ENCODE measurements around the gene CFAP299. TPM values are rescaled to one million over a fixed set of nuclear protein-coding genes. Genes with fewer than 3 reads are reported as not detected.

The CFAP299 gene
- total RNA-seq, 4 donors from 2014 or later = 0.79 TPM; not detected in 3

- ATAC-seq (ENCODE audit: low FRiP score) (no peak), DNase-seq (ENCODE audit: low spot score) (no peak)
- TF ChIP-seq CTCF (IDR thresholded peaks at IDR 0.05) = no peak
Observed at GRCh38 chr4:80986011-80986410, 650.5 kb downstream of the CFAP299 start.

DNA sequence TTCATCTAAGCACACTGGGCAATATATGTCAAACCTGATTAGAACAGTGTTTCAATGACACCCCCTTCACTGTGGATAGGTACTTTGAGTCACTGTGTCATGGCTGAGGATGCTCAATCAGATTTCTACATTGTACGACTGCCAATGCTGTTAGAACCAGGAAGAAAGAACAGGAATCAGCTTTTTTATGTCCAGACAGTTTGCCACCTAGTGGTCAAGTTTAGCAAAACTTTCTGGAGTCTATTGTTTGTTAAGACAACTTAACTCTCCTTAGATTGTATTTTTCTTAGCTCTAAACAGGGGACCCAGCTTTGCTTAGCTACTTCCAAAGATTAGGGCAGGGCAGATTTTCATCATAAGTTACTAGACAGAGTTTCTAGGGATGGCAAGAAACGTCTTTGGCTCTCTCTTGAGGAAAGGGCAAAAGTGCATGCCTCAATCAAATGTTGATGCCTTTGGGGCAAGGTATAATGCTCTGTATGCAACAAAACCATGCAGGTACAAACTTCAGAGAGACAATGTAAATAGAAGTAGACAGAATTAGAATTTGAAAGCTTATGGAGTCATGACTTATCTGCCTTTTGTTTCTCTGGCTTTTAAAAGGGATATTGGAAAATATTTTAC, 654.5 kb downstream of the CFAP299 start:
- DNase-seq (ENCODE audit: low spot score) (no peak), ATAC-seq (ENCODE audit: low FRiP score) (peak; percentile 64)
- no peak for TF ChIP-seq CTCF (IDR thresholded peaks at IDR 0.05)

DNA sequence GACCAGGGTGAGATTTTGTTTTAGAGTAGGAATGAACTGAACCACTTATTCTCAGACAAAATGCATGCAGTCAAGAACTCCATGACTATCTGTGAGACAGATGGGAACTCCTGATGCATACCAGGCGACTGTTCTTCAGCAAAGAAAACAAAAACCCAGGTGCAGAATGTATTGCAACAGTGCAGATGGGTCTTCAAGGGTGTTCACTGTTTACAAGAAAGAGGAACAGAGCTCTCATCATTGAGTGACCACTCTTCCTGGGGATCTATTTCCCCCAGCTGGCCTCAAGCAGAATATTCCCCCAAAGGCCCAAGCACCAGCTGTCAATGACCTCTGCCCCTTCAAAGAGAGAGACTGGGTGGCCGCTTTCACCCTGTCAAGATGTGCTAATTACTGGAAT, 655.3 kb downstream of the CFAP299 start:
- no peak for TF ChIP-seq CTCF (IDR thresholded peaks at IDR 0.05)
- DNase-seq (ENCODE audit: low spot score) (no peak), ATAC-seq (ENCODE audit: low FRiP score) (no peak)

DNA sequence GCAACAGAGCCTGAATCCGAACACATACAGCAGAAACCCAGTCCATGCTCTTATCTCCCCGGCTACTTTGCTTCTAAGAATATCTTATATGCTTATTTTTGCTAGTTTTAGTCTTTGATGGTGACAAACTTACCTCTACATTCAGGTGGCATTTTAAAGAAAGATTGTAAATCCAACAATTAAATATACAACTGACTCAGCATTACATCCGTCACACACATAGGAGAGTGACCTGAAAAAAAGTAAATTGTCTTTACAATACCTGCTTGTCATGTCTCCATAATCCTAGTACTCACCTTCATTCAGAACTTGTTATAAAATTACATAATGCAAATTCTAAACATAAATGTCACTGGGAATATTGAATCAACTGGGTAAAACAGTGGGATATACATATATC, 664.4 kb downstream of the CFAP299 start:
- no peak for ATAC-seq (ENCODE audit: low FRiP score)
- DNase-seq (ENCODE audit: low spot score) = no peak
- TF ChIP-seq CTCF (IDR thresholded peaks at IDR 0.05) = no peak

DNA sequence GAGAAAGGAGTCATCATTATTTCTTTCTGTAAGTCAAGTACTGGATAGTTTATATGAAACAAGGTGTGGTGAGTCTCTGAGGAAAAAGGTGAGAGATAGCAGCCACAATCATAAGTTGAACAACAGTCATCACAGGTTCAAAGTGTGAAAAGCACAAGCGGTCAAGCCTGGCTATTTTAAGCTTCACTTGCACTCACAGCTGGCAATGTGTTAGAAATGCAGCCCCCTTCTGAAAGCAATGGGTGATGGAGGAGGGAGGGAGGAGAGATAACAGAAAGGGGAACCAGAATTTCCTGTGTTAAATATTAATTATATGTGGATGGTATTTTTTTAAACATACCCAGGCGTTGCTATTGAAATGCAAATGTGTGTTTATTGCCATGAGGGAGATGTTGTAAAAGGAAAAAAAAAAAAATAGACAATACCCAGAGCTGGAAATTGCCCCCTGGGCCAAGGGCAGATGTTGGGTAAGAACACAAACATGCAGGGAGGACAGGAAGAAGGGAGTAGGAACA, 668.1 kb downstream of the CFAP299 start:
- no peak for TF ChIP-seq CTCF (IDR thresholded peaks at IDR 0.05)
- ATAC-seq (ENCODE audit: low FRiP score) = no peak

DNA sequence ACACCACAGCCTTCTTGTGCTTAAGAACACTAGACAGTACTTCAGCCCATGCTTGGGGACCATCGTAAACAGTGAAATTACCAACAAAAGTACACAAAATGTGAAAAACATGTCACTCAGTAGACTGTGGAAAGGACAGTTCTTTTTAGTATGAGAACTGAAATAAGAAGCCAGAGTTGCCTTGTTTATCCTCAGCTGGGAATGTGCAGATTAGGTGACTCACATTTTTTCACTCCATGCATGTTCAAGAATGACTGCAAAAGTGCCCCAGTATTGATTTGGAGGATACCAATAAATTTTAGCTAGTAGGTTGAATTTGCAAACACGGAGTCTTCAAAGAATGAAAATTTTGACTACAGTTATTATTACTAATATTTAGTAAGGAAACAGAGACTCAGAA, 671.9 kb downstream of the CFAP299 start:
- DNase-seq (ENCODE audit: low spot score) (no peak), ATAC-seq (ENCODE audit: low FRiP score) (no peak)
- no peak for TF ChIP-seq CTCF (IDR thresholded peaks at IDR 0.05)

More for the DNA sequence above, 668.1 kb downstream of the CFAP299 start:
- DNase-seq (ENCODE audit: low spot score) = no peak

Other genes starting within 250 kb of the CFAP299 start
- gene PRDM8, start 138.2 kb upstream of the CFAP299 start, total RNA-seq = 1 to 10 TPM; 1.4 to 5.2 (median 3.2) TPM
- under 1 TPM in 1 of 4 donors, not detected in 3; 0.09 TPM for gene FGF5, start 69.1 kb upstream of the CFAP299 start, total RNA-seq

Measured in omental fat pad (tissue), 4 donors.